Tibial nerve (tissue), 4 donors: ENCODE measurements around the gene HDAC2.

Source experiments
- EP300 ChIP-seq, 2 donors: sonication (generic); formaldehyde crosslinking; IDR thresholded peaks; one replicate each; pipeline ENCODE4 v1.6.1; 2017; ENCODE audit warnings: antibody characterized with exemption in 2 of 2, mild to moderate bottlenecking in 1 of 2
- POLR2A ChIP-seq, 2 donors: fragments of 450-650 bp; IDR thresholded peaks; one replicate each; pipeline ENCODE4 v1.6.1; 2017; ENCODE audit warnings: antibody characterized with exemption in 2 of 2, mild to moderate bottlenecking in 2 of 2, moderate library complexity in 2 of 2
- TF ChIP-seq, protein P1 (sequence below), 5 experiments: fragments of 200-600 bp in 3 of 5; fragments of 450-650 bp in 2 of 5; sonication (generic) in 3 of 5; IDR thresholded peaks; one replicate each; pipeline ENCODE4 v1.5.1; 2016 to 2019; ENCODE audit warnings: antibody characterized with exemption in 5 of 5, mild to moderate bottlenecking in 3 of 5, moderate library complexity in 2 of 5

DNA sequence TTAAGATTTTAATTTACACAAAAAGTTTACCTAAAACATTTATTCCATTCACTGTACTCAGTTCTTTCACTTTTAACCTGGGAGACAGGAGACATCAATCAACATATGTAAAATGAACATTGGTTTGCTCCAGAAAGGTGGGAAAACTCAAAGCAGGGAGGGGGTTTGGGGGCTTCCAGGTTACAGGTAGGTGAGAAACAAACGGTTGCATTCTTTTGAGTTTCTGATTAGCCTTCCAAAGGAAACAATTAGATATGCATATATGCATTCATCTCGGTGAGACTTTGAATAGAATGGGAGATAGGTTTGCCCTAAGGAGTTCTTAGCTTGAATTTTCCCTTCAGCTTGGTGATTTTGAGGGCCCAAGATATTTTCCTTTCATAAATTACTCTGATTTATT is 38.2 kb upstream of the HDAC2 start:
- TF ChIP-seq, protein P1, sequence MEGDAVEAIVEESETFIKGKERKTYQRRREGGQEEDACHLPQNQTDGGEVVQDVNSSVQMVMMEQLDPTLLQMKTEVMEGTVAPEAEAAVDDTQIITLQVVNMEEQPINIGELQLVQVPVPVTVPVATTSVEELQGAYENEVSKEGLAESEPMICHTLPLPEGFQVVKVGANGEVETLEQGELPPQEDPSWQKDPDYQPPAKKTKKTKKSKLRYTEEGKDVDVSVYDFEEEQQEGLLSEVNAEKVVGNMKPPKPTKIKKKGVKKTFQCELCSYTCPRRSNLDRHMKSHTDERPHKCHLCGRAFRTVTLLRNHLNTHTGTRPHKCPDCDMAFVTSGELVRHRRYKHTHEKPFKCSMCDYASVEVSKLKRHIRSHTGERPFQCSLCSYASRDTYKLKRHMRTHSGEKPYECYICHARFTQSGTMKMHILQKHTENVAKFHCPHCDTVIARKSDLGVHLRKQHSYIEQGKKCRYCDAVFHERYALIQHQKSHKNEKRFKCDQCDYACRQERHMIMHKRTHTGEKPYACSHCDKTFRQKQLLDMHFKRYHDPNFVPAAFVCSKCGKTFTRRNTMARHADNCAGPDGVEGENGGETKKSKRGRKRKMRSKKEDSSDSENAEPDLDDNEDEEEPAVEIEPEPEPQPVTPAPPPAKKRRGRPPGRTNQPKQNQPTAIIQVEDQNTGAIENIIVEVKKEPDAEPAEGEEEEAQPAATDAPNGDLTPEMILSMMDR (IDR thresholded peaks at IDR 0.05) = no peak
- TF ChIP-seq EP300 (IDR thresholded peaks at IDR 0.05) = no peak
- no peak for TF ChIP-seq POLR2A (IDR thresholded peaks at IDR 0.05)
